Right renal cortex interstitium (tissue), 3 donors: ENCODE data around the gene SH3PXD2B. TPM values are rescaled to one million over a fixed set of nuclear protein-coding genes. Genes with fewer than 3 reads are reported as not detected.
"Not testable (repeated sequence)": the region's sequence is repeated elsewhere in the genome, so short reads cannot be mapped to it uniquely, and the experiment has no call there.

Experiments used
- DNase-seq, 3 donors: peaks; one replicate each; pipeline ENCODE4 v3.0.0-alpha.2; 2013; ENCODE audit warnings: low read depth in 3 of 3, low spot score in 2 of 3
- polyA plus RNA-seq, 3 donors: library from polyadenylated mRNA; unstranded; fragments of 120-200 nt; gene quantifications; one replicate each; pipeline ENCODE4 v1.2.1, GENCODE V29; 2013; ENCODE audit not compliant: insufficient read length in 3 of 3

Gene SH3PXD2B
- polyA plus RNA-seq, 3 donors: 31.5 to 33.6 (median 32.0) TPM

- DNase-seq: no peak
These were observed 142.7 kb downstream of the SH3PXD2B start for GRCh38 chr5:172311605-172312004.

DNA sequence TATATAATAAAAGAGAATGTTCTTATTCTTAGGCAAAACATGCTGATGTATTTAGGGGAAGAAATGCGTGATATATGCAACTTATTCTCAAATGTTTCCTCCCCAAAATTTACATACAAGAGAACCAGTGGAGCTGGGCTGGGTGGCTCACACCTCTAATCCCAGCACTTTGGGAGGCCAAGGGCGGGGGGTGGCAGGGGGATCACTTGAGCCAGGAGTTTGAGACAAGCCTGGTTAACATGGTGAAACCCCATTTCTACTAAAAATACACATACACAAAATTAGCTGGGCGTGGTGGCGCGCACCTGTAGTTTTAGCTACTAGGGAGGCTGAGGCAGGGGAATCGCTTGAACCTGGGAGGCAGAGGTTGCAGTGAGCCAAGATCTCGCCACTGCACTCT is 143.3 kb downstream of the SH3PXD2B start:
- DNase-seq: no peak

- no peak for DNase-seq
These were observed 148.9 kb downstream of the SH3PXD2B start for GRCh38 chr5:172305380-172305779.

DNA sequence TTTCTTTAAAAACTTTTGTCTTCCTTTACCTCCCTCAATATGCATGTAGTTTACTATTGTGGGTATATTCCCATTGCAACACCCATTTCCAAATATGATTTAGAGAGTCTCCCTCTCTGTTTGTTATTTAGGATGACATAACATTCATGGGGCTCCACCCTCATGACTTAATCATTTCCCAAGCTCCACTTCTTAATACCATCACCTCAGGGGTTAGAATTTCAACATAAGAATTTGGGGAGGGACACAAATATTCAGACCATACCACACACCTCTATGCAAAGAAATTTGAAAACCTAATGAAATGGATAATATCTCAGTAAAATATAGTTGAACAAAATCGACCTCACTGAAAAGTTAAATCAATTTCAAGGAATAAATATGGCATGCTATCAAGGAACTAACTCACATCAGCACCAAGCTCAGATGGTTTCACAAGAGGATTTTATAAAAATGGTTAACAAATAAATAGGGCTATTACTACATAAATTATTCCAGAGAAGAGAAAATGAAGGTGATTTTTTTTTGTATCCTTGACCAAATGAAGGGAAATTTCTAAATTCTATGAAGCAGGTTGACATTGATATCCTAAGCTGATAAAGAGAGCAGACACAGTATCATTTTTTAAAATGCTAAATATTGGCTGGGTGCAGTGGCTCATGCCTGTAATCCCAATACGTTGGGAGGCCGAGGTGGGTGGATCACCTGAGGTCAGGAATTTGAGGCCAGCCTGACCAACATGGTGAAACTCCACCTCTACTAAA is 150.6 kb downstream of the SH3PXD2B start:
- no peak for DNase-seq

- no peak for DNase-seq
These were observed 151.2 kb downstream of the SH3PXD2B start for GRCh38 chr5:172303162-172303561.

DNA sequence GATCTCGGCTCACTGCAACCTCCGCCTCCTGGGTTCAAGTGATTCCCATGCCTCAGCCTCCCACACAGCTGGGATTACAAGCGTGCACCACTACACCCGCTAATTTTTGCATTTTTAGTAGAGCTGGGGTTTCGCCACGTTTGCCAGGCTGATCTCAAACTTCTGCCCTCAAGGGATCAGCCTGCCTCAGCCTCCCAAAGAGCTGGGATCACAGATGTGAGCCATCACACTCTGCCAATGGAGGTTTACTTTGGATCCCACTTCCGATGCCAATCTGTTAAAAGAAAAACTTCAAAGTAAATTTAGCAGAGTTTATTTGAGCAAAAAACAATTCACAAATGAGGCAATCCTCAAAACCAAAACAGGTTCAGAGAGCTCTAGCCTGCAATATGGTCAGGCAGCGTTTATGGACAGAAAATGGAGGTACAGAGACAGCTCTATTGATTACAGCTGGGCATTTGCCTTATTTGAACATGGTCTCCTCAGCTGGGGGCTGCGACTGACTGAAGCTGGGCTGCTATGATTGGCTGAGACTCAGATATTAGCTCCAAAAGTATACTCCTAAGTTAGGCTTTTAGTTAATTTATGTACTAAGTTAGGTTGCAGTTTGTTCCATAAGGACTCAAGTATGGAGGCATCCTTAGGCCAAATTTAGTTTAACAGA is 152.1 kb downstream of the SH3PXD2B start:
- no peak for DNase-seq

DNA sequence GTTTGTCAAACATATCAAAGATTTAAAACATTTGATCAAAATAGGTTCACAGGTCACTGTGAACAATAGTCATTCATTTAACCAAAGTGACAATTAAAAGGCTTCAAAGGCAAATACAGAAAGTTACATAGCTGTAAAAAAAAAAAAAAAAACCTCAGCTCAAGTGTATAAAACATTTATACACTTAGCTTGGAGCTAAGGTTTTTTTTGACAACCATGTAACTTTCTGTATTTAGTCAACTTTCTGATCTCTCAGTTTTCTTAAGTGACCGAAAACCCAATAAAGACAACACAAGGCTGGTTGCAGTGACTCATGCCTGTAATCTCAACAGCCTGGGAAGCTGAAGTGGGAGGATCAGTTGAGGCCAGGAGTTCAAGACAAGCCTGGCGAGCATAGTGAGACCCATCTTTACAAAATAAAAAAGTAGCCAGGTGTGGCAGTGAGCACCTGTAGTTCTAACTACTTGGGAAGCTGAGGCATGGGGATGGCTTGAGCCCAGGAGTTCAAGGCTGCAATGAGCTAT is 154.3 kb downstream of the SH3PXD2B start:
- no peak for DNase-seq

GRCh38 chr5:172294831-172295230 is 159.5 kb downstream of the SH3PXD2B start:
- no peak for DNase-seq

DNA sequence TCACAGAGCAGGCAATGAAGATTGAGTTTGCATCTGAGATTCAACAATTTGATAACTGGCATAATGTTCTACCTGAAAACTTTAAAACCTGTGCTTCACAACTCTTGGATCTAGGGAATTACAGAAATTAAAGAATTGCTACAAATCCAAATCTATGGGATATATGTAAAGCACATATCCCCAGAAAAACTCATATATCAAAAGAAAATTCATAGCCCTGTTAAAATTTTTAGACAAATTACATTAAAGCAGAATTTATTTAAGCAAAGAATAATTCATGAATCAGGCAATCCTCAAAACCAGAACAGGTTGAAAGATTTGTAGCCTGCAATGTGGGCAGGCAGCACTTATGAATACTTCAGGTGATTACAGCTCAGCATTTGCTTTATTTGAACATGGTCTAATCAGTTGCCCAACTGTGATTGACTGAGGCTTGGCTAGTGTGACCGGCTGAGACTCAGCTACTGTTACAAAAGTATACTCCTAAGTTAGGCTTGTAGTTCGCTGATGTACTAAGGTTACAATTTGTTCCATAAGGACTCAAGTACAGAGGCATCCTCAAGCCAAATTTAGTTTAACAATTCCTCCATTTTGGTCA is 160.5 kb downstream of the SH3PXD2B start:
- no peak for DNase-seq

- DNase-seq: peak in 2 of 3 donors; percentile 51 to 52
These were observed 161.1 kb downstream of the SH3PXD2B start for GRCh38 chr5:172293054-172293744.

- DNase-seq: not testable (repeated sequence)
These were observed 162.5 kb downstream of the SH3PXD2B start for GRCh38 chr5:172291837-172292236.

- no peak for DNase-seq
These were observed 165.9 kb downstream of the SH3PXD2B start for GRCh38 chr5:172288465-172288864.

DNA sequence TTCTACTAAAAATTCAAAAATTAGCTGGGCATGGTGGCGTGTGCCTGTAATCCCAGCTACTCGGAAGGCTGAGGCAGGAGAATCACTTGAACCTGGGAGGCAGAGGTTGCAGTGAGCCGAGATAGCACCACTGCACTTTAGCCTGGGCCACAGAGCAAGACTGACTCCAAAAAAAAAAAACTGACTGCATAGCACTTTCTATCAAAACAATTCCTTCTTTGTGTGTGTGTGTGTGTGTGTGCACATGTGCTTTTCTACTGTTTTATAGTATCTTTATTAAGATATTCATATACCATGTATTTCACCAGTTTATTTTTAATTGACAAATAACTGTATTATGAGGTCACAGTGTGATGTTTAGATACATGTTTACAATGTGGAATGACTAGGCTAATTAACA is 167.2 kb downstream of the SH3PXD2B start:
- DNase-seq: not testable (repeated sequence)

DNA sequence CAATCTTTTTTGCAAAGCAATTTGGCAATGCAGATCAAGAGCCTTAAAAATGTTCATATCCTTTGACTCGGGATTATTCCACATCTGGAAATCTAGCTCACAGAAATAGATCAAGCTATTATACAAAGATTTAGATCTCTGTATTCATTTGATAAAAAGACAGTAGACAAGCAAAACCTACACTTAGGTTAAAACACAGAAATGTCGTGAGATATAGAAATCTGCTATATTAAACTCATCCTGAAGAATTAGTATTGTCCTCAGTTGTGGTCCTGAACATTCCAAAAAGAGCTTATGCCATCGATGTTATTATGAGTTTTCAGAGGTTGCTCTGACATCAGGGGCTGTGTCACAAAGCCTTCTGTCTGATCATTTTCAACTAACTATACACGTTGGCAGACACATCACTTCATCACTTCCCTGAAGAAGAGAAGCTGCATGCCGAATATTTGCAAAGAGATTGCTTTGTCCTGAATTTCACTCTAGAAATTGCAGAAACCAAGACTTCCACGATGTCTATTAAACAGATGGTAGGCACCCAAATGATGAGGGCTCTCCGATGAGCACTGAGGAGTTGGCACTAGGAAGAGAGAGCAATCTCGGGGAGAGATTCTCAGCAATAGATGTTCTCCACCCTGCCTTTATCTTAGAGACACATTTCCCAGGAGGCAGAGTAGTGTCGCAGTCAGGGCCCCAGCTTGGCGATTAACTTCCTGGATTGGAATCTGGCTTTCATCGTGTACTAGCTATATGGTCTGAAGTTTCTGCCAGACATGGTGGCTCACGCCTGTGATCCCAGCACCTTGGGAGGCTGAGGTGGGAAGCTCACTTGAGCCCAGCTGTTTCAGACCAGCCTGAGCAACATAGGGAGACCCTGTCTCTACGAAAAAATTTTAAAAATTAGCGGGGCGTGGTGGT is 168.8 kb downstream of the SH3PXD2B start:
- no peak for DNase-seq

DNA sequence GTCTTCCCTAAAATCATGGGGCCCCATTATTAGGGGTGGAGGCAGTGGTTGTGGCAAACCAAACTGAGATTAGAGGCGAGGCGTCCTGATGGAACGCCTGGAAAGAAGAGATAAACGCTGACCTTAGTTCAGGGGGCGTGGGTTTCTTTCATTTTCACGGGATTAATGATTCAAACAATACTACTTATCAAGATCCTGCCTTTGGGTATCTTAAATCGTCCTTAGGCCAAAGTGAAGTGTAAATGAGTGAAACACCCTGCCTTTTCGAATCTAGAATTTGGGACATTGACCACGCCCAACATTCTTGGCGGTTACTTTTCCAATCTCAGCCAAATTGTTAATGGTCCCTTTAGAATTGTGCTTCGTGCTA is 169.7 kb downstream of the SH3PXD2B start:
- DNase-seq: peak in 1 of 3 donors; percentile 26

- DNase-seq: peak in 2 of 3 donors; percentile 74 to 81
These were observed 170.3 kb downstream of the SH3PXD2B start for GRCh38 chr5:172283862-172284610.

DNA sequence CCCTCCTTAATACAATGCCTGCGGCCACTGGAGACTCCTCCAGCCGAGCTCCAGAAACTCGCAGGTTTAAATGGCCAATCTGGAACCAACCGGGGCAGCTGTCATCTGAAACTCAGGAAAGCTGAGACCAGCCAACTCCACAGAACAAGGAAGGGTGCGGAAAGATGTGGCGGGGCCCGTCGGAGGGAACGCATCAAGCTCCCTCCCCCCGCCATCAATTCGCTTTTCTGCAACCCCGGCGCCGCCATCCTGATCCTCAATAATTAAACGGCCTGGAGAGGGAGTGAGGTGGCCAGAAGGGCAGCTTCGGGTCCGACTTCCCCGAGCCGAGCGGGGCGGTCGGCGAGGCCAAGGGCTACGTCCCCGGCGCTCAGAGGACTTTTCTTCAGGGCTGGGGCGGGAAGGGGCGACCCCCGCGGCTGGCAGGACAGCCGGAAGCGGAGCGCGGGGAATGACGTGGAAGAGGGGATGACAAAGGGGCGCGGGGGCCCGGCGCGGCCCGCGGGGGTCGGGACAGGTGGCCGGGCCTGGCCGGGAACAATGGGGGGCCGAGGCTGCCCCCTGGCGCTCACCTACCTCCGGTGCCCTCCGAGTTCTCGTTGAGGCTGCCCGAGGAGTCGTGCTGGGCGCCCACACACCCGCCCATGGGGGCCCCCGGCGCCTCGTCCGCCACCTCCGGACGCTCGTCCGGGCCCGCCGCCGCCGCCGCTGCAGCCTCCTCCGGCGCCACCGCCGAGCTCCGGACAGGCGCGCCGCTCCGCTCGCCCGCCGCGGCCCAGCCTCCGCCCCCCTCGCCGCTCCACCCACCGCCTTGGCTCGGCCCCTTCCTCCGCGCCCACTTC is 171.1 kb downstream of the SH3PXD2B start, which contains the start of gene UBTD2:
Gene UBTD2 (minus strand): TSS at position 745 of the 842 bp plus-strand sequence. CDS start 99 bp downstream, at position 646.
- DNase-seq: peak in 1 of 3 donors; percentile 59
